NCI-H2227 treated with DMSO at 0.1 percent for 48 hours (cell line): Measurements from ENCODE around the gene HES4.
A peak's percentile ranks its signal among the peaks of the same experiment; 100 is the strongest.
"Not testable (repeated sequence)": the region's sequence is repeated elsewhere in the genome, so short reads cannot be mapped to it uniquely, and the experiment has no call there.

ENCODE experiments used
- DNase-seq: peaks from one replicate; lab custom pipeline; 2025; lab: John Stamatoyannopoulos, UW

Gene HES4

DNA sequence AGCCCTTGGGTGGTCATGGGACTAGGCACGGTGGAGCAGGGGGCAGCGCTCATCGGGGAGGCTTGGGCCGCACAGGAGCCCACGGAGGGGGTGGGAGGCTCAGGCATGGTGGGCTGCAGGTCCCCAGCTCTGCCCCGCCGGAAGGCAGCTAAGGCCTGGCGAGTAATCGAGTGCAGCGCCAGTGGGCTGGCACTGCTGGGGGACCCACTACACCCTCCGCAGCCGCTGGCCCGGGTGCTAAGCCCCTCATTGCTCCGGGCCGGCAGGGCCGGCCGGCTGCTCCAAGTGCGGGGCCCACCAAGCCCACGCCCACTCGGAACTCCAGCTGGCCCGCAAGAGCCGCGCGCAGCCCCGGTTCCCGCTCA is 18.4 kb upstream of the HES4 start:
- not testable (repeated sequence) for DNase-seq

DNA sequence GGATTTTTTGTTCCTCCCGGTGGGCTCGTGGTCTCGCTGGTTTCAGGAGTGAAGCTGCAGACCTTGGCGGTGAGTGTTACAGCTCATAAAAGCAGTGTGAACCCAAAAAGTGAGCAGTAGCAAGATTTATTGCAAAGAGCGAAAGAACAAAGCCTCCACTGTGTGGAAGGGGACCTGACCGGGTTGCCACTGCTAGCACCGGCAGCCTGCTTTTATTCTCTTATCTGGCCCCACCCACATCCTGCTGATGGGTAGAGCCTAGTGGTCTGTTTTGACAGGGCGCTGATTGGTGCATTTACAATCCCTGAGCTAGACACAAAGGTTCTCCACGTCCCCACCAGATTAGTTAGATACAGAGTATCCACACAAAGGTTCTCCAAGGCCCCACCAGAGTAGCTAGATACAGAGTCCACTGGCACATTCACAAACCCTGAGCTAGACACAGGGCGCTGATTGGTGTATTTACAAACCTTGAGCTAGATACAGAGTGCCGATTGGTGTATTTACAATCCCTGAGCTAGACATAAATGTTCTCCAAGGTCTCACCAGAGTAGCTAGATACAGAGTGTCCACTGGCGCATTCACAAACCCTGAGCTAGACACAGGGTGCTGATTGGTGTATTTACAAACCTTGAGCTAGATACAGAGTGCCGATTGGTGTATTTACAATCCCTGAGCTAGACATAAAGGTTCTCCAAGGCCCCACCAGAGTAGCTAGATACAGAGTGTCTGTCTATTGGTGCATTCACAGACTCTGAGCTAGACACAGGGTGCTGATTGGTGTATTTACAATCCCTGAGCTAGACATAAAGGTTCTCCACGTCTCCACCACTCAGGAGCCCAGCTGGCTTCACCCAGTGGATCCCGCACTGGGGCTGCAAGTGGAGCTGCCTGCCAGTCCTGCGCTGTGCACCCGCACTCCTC is 17.8 kb upstream of the HES4 start:
- not testable (repeated sequence) for DNase-seq

DNA sequence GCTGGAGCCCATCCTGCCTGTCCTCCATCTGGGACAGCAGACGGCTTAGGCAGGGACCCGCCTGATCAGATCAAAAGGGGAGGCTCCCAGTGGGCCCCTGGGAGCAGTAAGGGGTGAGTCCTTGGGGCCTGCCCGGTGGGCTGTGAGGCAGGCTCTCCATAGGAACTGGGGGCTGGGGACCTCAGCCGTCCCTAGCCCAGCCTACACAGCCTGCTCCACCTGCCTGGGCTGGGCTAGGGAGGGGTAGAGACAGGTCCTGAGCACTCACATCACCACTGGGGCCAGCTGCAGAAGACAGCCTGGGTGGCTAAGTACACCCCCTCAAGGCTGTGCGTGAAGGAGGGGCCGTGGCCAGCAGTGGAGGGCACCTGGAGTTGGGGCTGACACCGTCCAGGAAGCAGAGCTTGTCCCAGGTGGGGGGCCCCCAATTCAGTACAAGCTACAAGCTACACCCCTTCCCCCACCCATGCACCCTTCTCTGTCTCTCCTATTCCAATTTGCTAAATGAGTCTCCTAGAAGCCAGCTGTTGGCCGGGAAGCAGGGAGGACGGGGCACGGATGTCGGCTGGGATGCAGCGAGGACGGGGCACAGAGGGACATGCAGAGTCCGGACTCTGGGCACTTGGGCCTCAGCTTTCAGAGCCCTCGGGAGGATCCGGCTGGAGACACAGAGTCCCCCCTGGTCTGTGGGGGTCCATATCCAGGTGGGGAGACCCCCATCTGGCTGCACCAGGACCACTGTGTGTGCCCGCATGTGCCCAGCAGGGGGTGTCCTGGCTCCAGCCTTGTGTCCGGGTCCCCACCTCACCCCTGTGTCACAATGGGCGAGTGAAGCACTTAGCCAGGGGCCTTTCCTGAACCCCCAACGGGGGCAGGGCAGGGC is 15.1 kb upstream of the HES4 start:
- DNase-seq: no peak

DNA sequence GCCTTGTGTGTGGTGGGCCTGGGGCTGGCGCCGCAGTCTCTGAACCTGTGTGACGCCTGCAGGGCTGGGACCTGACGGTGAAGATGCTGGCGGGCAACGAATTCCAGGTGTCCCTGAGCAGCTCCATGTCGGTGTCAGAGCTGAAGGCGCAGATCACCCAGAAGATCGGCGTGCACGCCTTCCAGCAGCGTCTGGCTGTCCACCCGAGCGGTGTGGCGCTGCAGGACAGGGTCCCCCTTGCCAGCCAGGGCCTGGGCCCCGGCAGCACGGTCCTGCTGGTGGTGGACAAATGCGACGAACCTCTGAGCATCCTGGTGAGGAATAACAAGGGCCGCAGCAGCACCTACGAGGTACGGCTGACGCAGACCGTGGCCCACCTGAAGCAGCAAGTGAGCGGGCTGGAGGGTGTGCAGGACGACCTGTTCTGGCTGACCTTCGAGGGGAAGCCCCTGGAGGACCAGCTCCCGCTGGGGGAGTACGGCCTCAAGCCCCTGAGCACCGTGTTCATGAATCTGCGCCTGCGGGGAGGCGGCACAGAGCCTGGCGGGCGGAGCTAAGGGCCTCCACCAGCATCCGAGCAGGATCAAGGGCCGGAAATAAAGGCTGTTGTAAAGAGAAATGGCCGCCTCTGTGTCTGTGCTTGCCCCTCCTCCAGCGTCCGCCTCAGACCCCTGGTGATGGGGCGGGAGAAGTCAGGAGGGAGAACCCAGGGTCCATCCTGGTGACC is 14.2 kb upstream of the HES4 start:
- peak; percentile 38 for DNase-seq

DNA sequence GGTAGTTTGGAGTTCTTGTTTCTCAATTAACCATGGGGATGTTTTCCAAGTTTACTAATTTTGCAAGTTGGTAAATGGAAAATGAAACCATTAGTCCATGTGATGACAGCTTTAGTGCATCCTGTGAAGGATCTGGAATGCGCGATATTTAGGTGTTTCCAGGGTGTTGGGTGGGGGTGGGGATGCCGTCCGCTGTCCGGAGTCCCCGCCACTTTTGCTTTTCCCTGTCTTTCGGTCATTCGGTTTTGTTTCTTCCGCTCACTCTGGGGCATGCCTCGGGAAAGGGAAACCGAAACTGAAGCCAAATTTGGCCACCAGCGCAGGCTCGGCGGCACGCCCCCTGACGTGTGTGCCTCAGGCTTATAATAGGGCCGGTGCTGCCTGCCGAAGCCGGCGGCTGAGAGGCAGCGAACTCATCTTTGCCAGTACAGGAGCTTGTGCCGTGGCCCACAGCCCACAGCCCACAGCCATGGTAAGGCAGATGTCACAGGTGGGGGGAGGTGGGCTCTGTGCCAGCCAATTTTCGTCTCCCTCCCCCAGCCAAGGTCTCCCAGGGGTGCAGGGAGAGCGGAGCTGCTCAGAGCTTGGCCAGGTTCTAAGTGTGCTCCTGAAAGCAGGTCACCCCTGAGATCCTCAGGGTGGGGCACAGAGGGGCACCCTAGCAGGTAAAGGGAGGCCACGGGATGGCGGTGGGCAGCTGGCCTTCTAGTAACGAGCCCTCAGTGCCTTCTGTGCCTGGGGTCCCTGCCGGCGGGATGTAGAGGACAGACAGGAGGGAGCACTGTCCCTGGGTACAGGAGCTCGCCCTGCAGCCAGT is 13.4 kb upstream of the HES4 start, which contains the start of gene ISG15:
Gene ISG15 (plus strand): TSS at position 393 of the 817 bp plus-strand sequence. CDS start 77 bp downstream, at position 470.
- DNase-seq: peak; percentile 75

DNA sequence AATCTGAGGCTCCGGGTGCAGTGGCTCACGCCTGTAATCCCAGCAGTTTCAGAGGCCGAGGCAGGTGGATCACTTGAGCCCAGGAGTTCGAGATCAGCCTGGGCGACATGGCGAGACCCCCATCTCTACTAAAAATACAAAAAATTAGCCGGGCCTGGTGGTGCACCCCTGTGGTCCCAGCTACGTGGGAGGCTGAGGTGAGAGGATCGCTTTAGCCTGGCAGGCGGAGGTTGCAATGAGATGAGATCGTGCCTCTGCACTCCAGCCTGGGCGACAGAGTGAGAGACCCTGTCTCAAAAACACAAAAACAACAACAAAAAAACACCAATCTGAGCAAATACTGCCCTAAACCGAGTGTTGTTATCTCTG is 12.8 kb upstream of the HES4 start:
- DNase-seq: not testable (repeated sequence)

DNA sequence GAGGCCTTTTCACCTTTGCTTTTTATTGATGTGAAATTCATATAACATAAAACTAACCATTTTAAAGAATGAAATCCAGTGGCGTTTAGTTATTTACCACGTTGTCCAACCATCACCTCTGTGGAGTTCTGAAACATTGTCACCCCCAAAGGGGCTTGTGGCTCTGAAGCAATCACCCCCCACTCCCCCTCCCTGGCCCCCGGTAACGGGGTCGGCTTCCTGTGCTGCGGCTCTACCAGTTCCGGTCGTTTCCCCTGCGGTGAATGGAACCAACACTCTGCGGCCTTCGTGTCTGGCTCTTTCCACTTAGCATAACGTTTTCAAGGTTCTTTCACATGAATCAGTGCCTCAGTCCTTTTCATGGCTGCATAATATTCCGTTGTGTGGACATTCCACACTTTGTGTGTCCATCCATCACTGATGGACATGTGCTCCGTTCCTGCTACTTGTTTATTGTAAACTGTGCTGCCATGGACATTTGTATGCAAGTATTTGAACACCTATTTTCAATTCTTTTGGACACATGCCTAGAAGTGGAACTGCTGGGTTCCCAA is 11.6 kb upstream of the HES4 start:
- no peak for DNase-seq

DNA sequence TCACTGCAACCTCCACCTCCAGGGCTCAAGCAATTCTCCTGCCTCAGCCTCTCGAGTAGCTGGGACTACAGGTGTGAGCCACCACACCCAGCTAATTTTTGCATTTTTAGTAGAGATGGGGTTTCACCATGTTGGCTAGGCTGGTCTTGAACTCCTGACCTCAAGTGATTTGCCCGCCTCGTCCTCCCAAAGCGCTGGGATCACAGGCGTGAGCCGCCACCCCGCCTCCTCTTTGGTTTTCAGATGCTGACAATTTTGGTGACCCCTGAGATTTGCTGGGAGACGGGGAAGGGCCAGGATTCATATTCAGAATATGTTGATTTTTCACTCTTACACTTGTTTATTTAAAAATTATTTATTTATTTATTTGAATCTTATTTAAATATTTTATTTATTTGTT is 10.2 kb upstream of the HES4 start:
- not testable (repeated sequence) for DNase-seq

DNA sequence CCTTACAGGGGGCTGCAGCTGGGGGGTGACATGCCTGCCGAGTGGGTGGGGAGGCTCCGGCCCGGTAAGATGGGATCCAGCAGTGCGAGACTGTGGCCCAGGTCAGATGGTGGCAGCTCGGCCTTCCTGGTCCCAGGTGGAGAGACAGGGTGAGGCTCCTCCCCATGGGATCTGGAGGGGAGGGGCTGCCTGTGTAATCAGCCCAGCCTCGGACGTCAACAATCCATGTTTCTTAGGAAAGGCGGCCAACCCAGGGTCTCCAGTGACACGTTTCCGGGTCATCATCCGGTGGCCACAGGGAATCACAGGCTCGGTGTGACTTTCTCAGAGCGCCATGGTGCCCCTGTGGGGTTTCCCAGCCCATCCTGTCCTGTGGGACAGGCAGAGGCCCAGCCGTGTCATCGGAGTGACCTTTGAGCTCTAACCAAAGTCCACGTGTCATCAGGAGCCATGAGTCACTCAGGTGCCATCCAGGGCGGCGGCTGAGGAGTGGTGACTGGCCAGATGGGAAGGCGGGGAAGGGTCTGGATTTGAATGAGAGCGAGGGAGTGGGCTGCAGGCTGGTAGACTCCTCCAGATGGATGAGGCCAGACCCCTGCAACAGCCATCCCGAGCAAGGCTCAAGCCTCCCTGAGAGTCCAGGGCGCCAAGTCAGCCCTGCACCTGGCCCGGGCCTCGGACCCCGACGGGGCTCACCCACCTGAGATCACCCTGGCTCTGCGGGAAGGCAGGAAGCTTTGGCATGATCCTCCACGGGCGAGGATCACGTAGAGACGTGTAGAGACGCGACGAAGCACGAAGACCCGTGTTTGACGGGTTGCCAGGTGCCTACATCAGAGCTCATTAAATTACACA is 6.6 kb upstream of the HES4 start:
- DNase-seq: no peak

DNA sequence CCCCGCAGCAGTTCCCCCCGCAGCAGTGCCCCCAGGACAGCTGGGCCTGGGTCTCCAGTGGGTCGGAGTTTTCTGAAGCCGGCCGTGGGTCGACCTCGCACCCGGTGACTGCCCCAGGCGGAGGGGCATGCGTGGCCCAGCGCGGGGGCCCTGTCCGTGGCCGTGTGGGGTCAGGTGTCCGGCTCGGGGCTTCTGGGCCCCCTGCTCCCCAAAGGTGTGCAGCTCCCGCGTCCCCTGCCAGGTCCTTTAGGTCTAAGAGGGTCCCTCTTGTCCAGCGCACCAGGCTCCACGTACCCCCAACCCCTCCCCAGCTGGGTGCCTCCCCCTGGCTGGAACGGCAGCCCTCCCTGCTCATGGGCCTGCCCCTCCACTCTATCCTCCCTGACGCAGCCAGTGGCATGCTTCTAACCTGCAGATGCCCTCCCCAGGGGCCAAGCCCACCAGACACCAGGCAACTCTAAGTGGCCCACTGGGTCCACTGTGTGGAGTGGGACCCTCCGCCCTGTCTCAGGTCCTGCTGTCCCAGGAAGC is 5.9 kb upstream of the HES4 start:
- no peak for DNase-seq

DNA sequence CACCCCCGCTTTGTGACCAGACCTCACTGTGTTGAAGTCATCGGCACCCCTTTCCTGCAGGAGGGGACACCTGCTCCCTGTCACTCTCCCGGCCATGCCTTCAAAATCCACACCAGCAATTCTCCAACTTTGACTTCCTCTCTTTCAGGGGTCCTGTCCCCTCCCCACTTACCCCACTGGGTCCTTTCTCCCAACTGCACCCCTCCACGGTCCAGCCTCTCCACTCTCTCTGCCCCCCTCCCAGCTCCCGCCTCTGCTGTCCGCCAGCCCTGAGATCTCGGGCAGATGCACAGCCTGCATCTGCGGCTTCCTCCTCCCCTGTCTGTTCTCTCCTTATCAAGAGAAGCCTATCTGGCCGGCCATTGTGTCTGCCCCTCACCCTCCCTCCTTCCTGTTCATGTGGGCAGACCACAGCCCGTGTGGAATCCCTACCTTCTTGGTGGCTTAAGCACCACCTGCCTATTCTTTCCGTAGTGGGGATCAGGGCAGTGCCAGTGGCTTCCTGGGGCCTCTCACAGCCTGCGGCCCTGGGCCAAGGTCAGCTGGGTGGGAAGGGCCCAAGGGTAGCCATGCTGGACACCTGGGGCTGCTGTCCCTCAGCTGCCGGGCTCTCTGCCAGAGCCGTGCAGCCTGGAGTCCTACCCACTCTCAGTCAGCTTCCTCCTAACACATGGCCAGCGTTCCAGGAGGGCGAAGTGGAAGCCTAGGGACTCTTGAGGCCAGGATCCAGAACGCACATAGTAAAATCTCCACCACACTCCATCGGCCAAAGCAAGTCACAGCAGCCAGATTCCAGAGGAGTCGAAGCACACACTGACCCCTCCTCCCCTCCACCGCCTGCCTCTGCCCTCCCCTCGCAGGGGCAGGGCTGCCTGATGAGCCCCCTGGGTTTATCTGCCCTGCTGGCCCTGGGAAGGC is 5.1 kb upstream of the HES4 start:
- DNase-seq: peak; percentile 41

DNA sequence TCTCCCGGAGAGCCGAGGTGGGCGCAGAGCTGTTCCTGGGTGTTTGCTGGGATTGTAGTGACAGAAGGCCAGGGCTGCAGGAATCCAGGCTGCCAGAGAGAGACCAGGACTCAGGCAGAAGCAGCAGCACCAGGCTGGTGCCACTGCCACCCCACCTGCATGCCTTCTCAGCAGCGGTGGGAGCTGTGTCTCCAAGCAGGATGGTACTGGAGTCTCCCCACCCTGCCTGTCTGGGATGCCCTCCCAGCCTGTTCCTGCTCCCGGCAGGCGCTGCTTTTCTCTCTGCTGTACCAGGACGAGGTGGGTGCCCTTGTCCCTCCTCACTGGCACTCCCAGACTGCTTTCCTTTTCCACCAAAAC is 4.5 kb upstream of the HES4 start:
- DNase-seq: no peak

DNA sequence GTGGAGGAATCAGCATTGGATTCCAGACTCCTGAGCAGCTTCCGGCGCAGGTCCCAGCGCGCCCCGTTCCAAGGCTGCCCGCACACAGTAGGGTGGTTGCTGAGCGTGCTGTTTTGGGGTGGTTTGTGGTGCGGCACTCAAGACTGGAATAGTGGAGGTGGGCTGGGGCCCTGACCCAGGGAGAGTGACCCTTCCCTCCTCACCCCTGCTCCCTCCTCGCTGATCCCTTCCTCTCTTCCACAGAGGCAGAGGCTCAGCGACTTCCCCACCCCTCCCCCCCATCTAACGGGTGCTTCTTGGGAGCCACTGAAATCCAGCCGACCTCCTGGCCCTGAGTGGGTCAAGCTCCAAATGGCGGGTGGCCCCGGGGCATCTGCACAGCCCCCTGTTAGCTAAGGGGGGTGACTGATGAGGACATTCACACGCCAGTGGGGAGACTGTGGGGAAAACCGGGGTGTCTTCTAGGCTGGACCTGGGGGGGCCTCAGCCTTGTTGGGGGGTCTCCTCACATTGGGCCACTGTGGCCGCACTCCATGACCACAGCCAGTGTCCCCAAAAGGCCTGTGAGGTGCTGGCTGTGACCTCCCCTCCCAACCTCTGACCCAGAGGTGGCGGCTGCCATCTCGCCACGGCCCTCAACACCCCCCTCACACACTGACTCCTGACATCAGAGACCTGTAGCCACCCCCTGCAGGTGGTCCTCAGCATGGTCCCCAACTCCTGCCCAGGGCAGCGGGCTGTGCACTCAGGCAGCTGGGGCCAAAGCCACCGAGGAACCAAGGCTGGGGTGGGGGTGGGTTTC is 3.9 kb upstream of the HES4 start:
- DNase-seq: no peak

DNA sequence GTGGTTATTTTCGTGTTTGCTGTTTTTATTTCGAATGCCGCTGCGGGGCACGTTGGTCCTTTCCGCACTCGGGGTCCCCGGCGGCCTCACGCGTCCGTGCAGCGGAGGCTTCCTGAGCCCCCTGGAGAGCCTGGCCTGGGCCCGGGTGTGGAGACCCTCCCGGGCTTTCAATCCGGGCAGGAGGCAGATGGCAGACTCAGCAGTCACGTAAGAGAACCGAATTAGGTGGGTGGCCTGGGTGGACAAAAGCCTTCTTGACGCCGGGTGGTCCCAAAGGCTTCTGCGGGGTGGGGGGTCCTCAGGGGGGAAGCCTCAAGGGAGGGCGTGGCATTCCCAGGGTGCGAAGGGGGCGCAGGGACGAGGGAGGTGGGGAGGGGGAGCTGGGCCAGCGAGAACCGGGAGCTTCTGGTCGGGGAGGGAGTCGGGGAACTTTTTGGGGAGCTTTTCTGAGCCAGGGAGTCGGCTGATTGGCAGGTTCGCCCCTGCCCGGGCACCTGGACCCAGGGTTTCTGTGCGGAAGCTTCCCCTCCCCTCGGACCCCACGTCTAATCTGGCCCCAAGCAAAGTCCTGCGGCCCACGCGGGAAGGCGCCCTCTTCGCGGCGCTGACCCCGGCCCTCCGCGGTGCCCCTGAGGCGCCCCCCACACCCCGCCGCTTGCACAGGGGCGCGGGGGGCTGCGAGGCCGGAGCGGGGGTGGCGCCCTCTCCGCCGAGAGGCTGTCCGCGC is 1.3 kb upstream of the HES4 start:
- DNase-seq: no peak

DNA sequence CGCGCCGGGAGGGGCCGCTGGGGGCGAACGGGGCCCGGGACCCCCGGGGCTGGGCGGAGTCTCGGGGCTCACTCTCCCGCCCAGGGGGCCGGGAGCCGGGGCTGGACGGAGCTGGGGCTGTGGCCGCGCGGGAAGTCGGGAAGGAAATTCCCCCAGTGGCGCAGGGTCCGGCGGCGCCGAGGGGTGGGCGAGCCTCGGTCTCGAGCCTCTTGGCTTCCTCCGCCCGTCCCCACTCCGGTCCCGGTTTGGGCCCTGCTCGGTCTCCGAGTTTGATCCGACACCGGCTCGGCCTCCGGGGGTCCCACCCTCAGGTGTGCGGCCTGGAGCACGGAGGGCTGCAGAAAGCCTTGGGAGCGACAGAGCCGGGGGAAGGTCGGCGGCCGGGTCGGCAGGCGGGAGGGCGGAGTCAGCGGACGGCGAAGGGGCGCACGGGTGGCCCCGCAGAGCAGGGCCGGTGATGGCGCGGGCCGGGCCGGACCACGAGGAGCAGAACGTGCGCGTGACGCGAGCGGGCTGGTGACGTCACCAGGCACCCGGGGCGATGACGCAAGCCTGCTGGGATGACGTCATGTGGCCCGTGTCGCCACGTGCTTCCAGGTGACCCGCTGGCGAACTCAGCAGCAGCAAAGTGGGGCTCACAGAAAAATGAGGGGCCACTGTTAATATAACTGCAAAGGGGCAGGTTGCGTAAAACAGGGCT is 610 bp upstream of the HES4 start:
- peak; percentile 79 for DNase-seq

DNA sequence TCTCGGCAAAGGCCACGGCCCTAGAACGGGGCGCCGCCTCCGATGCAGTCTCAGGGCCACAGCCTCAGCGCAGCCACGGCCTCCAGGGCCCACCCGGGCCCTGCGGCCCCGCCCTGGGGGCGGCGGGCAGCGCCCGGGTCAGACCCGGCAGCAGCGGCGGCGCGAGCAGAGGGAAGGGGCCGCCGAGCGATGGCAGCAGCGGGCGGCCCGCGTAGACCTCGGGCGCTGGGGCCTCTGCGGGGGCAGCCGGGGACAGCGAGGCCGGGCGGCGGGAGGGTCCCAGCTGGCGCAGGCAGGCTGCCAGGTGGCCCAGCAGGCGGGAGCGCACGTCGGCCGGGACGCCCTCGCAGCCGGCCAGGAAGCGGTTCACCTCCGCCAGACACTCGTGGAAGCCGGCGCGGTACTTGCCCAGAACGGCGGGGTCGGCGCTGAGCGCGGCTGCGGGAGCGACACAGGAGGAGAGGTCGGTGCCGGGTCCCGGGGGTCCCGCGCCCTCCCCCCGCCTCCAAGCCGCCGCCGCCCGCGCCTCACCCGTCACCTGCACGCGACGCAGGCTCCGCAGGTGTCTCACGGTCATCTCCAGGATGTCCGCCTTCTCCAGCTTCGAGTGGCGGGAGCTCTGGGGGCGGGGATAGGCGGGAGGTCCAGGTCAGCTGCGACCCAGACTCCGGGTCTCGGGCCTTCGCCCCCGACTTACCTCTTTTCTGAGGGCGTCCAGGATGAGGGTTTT is 737 bp downstream of the HES4 start:
- no peak for DNase-seq
